Thyroid gland (tissue), 4 donors: ENCODE measurements around the gene LYPD3.

ENCODE experiments used
- CTCF ChIP-seq, 6 experiments: fragments of 200-600 bp in 3 of 6; fragments of 450-650 bp in 3 of 6; sonication (generic) in 3 of 6; IDR thresholded peaks; one replicate each; pipeline ENCODE4 v1.5.1; 2016 to 2019; ENCODE audit warnings: antibody characterized with exemption in 6 of 6, mild to moderate bottlenecking in 2 of 6, inconsistent platforms in 1 of 6, moderate library complexity in 1 of 6
- POLR2A ChIP-seq, 2 donors: fragments of 450-650 bp; IDR thresholded peaks; one replicate each; pipeline ENCODE4 v1.6.1; 2017; ENCODE audit warnings: antibody characterized with exemption in 2 of 2, mild to moderate bottlenecking in 2 of 2, moderate library complexity in 1 of 2

- TF ChIP-seq CTCF (IDR thresholded peaks at IDR 0.05), result no peak
- no peak for TF ChIP-seq POLR2A (IDR thresholded peaks at IDR 0.05)
Observed at GRCh38 chr19:43474487-43474886, 9.1 kb upstream of the LYPD3 start.
